ENCODE data around the gene CHD5. TPM values are rescaled to one million over a fixed set of nuclear protein-coding genes. Genes with fewer than 3 reads are reported as not detected.

CHD5 gene
- total RNA-seq, 1 donor from 2014 or later = 4.9 TPM

DNA sequence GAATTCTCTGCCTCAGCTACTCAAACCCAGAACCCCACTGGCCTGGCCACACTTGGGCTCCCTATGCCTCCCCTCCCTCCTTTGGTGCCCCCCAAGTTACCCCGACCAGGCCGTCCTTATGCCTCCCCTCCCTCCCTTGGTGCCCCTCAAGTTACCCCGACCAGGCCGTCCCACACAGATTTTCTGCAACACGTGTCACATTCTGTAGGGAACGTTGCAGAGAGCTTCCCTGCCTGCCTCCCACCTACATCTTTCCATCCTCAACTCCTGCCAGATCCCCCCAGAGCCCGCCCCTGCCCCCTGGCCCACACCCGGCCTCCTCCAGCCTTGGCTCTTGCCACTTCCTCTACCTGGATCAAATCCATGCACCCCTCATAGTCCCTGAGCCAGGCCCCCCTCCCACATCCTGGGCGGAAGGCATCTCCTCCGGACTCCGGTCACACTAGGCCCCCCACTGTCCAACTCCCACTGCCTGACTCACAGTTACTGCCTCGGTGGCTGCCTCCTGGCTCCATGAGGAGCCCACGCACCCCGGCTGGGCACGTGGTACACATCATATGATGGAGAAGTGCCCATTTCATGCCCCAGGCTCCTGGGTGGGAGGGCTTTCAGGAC lies 93.3 kb downstream of the CHD5 start:
- Mint-ChIP-seq H3K4me3 (no peak overlapping the region), H3K36me3 (no peaks in the 10 kb centered on the region), H3K27ac (no peak overlapping the region), H3K27me3 (ENCODE audit: low read depth) (peaks cover 7% of the 10 kb centered on the region), H3K4me1 (no peaks in the 10 kb centered on the region), H3K9me3 (no peaks in the 10 kb centered on the region)
- TF ChIP-seq, protein P1, sequence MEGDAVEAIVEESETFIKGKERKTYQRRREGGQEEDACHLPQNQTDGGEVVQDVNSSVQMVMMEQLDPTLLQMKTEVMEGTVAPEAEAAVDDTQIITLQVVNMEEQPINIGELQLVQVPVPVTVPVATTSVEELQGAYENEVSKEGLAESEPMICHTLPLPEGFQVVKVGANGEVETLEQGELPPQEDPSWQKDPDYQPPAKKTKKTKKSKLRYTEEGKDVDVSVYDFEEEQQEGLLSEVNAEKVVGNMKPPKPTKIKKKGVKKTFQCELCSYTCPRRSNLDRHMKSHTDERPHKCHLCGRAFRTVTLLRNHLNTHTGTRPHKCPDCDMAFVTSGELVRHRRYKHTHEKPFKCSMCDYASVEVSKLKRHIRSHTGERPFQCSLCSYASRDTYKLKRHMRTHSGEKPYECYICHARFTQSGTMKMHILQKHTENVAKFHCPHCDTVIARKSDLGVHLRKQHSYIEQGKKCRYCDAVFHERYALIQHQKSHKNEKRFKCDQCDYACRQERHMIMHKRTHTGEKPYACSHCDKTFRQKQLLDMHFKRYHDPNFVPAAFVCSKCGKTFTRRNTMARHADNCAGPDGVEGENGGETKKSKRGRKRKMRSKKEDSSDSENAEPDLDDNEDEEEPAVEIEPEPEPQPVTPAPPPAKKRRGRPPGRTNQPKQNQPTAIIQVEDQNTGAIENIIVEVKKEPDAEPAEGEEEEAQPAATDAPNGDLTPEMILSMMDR (IDR thresholded peaks at IDR 0.05; ENCODE audit: unreplicated experiment) = no peak
- DNase-seq (ENCODE audit: low spot score in 2 of 2, unreplicated experiment in 2 of 2) = no peak

DNA sequence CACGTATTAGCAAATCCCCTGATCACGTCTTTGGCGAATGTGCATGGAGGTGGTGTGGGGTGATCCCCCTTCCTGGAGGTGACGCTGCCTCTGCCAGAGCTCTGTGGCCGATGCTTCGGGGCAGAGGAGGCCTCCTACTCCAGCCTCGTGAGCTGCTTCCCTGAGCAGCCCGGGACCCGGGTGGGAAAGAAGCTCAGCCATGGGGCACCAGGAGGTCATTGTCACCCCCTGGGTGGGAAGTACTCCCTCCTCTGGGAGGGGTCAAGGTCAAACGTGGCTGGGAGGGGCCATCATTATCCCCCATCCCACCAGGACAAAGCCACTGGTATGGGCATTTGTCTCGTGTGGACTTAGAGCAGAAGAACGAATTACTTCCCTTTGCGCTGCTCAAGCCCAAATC lies 93.8 kb downstream of the CHD5 start:
- DNase-seq (ENCODE audit: low spot score in 2 of 2, unreplicated experiment in 2 of 2) = no peak
- H3K4me3 Mint-ChIP-seq = no peak overlapping the region
- H3K36me3 Mint-ChIP-seq = no peaks in the 10 kb centered on the region
- H3K9me3 Mint-ChIP-seq = no peaks in the 10 kb centered on the region
- no peaks in the 10 kb centered on the region for H3K4me1 Mint-ChIP-seq
- no peak overlapping the region for H3K27ac Mint-ChIP-seq
- H3K27me3 Mint-ChIP-seq (ENCODE audit: low read depth) = peaks cover 7% of the 10 kb centered on the region
- TF ChIP-seq, protein P1 (IDR thresholded peaks at IDR 0.05; ENCODE audit: unreplicated experiment) = no peak

DNA sequence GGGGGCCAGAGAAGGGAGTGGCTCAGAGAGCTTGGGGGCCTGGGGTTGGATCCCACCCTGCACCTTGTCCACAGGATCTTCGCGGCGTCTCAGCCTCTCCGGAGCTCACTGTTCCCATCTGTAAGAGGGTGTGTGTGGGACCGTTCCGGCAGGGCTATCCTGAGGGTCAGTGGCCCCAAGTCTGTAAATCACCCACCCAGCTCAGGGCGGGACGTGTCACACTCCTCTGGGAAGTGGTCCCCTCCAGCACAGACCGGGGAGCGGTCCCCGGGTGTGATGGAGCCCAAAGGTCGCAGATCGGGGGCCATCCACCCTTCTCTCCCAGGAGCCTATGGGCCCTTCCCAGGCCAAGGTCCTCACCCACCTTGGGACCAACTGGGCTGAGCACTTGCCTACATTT lies 94.5 kb downstream of the CHD5 start:
- no peak for DNase-seq (ENCODE audit: low spot score in 2 of 2, unreplicated experiment in 2 of 2)
- Mint-ChIP-seq H3K4me1 (no peaks in the 10 kb centered on the region), H3K27ac (no peak overlapping the region), H3K9me3 (no peaks in the 10 kb centered on the region), H3K27me3 (ENCODE audit: low read depth) (peaks cover 1% of the 10 kb centered on the region), H3K36me3 (no peaks in the 10 kb centered on the region), H3K4me3 (no peak overlapping the region)
- TF ChIP-seq, protein P1 (IDR thresholded peaks at IDR 0.05; ENCODE audit: unreplicated experiment) = no peak

DNA sequence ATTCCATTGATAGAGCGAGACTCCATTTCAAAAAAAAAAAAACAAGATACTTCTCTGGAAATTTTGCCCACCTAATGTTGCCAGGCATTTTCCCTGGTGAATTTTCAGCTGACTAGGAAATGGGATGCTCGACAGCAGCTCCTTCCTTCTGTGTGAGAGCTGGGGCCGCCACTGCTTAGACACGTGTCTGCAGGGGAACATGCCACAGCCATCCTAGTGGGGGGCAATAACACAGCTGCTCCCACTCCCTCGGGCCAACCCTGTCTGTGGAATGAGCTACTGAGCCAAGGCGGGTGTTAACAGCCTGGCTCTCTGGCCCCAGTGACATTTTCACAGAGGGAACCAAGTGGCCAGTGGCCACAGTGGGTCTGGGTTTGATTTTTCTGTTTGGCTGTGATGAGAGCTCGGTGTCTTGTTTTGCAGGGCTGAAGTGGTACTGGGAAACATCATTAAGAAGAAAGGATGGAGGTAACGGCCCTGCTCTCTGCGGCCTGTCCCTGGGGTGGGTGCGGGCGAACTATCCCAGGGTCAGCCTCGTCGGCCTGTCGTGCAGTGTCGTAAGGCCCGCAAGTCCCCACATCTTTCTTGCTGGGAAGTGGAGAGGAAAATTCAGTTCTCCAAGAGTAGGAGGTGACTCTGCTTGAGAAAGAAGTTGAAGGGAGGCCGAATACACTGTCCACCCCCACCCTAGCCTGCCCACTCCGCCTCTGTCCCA lies 95.2 kb downstream of the CHD5 start:
- H3K4me3 Mint-ChIP-seq = no peak overlapping the region
- H3K36me3 Mint-ChIP-seq = no peaks in the 10 kb centered on the region
- no peaks in the 10 kb centered on the region for H3K4me1 Mint-ChIP-seq
- H3K27ac Mint-ChIP-seq = no peak overlapping the region
- TF ChIP-seq, protein P1 (IDR thresholded peaks at IDR 0.05; ENCODE audit: unreplicated experiment) = no peak
- no peaks in the 10 kb centered on the region for H3K9me3 Mint-ChIP-seq
- no peaks in the 10 kb centered on the region for H3K27me3 Mint-ChIP-seq (ENCODE audit: low read depth)
- DNase-seq (ENCODE audit: low spot score in 2 of 2, unreplicated experiment in 2 of 2) = no peak

DNA sequence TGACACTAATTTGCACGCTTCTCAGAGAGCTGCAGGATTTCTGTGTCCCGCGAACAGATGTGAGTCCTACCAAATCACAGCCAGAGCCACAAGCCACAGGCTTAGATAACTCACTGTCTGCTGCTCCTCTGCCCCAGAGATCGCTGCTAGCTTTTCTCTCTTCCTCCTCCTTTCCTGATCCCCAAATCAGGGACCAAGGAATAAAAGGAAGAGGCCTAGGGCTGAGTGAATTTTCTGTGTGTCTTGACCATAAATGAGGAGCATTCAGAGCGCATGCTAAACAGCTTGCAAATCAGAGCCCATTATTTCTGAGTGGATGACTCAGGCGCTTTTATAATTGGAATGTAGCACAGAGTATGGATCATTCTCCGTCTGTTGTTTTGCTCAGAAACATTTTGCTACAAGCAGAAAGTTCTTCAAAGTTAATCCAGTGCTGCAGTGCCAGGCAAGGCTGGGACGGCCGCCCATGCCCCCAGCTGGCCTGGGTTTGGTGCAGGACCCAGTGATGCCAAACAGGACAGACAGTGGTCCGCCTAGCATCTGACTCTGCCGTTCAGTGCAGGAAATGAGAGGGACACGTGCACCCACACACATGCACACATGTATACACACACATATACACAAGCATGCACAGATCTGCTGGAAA lies 96.2 kb downstream of the CHD5 start:
- no peak overlapping the region for H3K27ac Mint-ChIP-seq
- TF ChIP-seq, protein P1 (IDR thresholded peaks at IDR 0.05; ENCODE audit: unreplicated experiment) = no peak

More for the DNA sequence above, 96.2 kb downstream of the CHD5 start:
- no peaks in the 10 kb centered on the region for H3K36me3 Mint-ChIP-seq
- H3K9me3 Mint-ChIP-seq = no peaks in the 10 kb centered on the region
- DNase-seq (ENCODE audit: low spot score in 2 of 2, unreplicated experiment in 2 of 2) = no peak
- no peak overlapping the region for H3K4me3 Mint-ChIP-seq
- H3K4me1 Mint-ChIP-seq = no peaks in the 10 kb centered on the region
- H3K27me3 Mint-ChIP-seq (ENCODE audit: low read depth) = peaks cover 6% of the 10 kb centered on the region

Data from mesothelial cell of epicardium (in vitro differentiated cells).